MM.1S (cell line): Measurements from ENCODE around the gene CNOT2.

ENCODE experiments used
- DNase-seq: peaks from one replicate; pipeline ENCODE4 v3.0.0-alpha.2; 2015
- H2AFZ ChIP-seq: fragments of 300-600 bp; sonication (generic); 2 replicates; pipeline ENCODE4 v1.6.0; 2016; ENCODE audit warnings: antibody characterized with exemption, low read length
- H3F3A ChIP-seq: fragments of 300-600 bp; sonication (generic); 2 replicates; pipeline ENCODE4 v1.6.1; 2016; ENCODE audit warnings: mild to moderate bottlenecking, antibody characterized with exemption, low read length, moderate library complexity, mixed read lengths; ENCODE audit not compliant: insufficient read depth
- H3K27ac ChIP-seq: fragments of 300-600 bp; sonication (generic); 2 replicates; pipeline ENCODE4 v1.5.1; 2016; ENCODE audit warnings: mild to moderate bottlenecking, low read length
- H3K27me3 ChIP-seq: fragments of 300-600 bp; sonication (generic); replicated peaks from 2 replicates; pipeline ENCODE4 v1.6.0; 2016; ENCODE audit warnings: low read length; ENCODE audit not compliant: insufficient read depth
- H3K36me3 ChIP-seq: fragments of 300-600 bp; sonication (generic); replicated peaks from 2 replicates; pipeline ENCODE4 v1.6.1; 2016; ENCODE audit warnings: mild to moderate bottlenecking, low read length, mixed read lengths; ENCODE audit not compliant: insufficient read depth
- H3K4me1 ChIP-seq: fragments of 300-600 bp; sonication (generic); 2 replicates; pipeline ENCODE4 v1.6.1; 2016; ENCODE audit warnings: low read length, mixed read lengths
- H3K4me2 ChIP-seq: fragments of 300-600 bp; sonication (generic); 2 replicates; pipeline ENCODE4 v1.6.0; 2016; ENCODE audit warnings: low read depth, low read length
- H3K4me3 ChIP-seq: fragments of 300-600 bp; sonication (generic); 2 replicates; pipeline ENCODE4 v1.5.1; 2016; ENCODE audit warnings: low read length, mixed read lengths
- H3K79me2 ChIP-seq: fragments of 300-600 bp; sonication (generic); 2 replicates; pipeline ENCODE4 v1.6.1; 2016; ENCODE audit warnings: mixed run types, low read length, mixed read lengths
- H3K9ac ChIP-seq: fragments of 300-600 bp; sonication (generic); 2 replicates; pipeline ENCODE4 v1.6.1; 2016; ENCODE audit warnings: low read length, mixed read lengths
- H3K9me2 ChIP-seq: fragments of 300-600 bp; sonication (generic); replicated peaks from 2 replicates; pipeline ENCODE4 v1.6.1; 2016; ENCODE audit warnings: mild to moderate bottlenecking, low read length, mixed read lengths; ENCODE audit not compliant: insufficient read depth
- H3K9me3 ChIP-seq: fragments of 300-600 bp; sonication (generic); replicated peaks from 2 replicates; pipeline ENCODE4 v1.6.1; 2016; ENCODE audit warnings: mild to moderate bottlenecking, low read length, mixed read lengths; ENCODE audit not compliant: insufficient read depth
- H4K20me1 ChIP-seq: fragments of 300-600 bp; sonication (generic); 2 replicates; pipeline ENCODE4 v1.6.1; 2016; ENCODE audit warnings: mild to moderate bottlenecking, low read length, moderate library complexity, mixed read lengths; ENCODE audit not compliant: insufficient read depth
- CTCF ChIP-seq: fragments of 300-600 bp; sonication (generic); IDR thresholded peaks from 2 replicates; pipeline ENCODE4 v1.5.1; 2016; ENCODE audit warnings: antibody characterized with exemption, low read length, mixed read lengths
- EZH2 ChIP-seq: fragments of 300-600 bp; sonication (generic); optimal IDR thresholded peaks from 2 replicates; pipeline ENCODE3; 2017; ENCODE audit warnings: low read depth, mild to moderate bottlenecking, antibody characterized with exemption, low read length, mixed read lengths
- EZH2phosphoT487 ChIP-seq: fragments of 300-600 bp; sonication (generic); IDR thresholded peaks from 2 replicates; pipeline ENCODE4 v1.6.1; 2018; ENCODE audit warnings: antibody characterized with exemption, low read length

The CNOT2 gene

GRCh38 chr12:70242695-70243509 is at the start of gene CNOT2:
Gene CNOT2 (plus strand): TSS chr12:70243433. CDS start chr12:70278227, 34,794 bp downstream.
- H3K4me2 ChIP-seq: peak within 1 kb of the TSS; percentile 83
- peaks cover 37% of the 10 kb centered on the region for H3K4me1 ChIP-seq
- peaks cover 7% of the 10 kb centered on the region for H3K36me3 ChIP-seq
- no peaks in the 10 kb centered on the region for H3K27me3 ChIP-seq
- TF ChIP-seq EZH2 (no peak), EZH2phosphoT487 (no peak), CTCF (no peak)
- H2AFZ ChIP-seq: peak within 1 kb of the TSS; percentile 96
- H4K20me1 ChIP-seq: peaks cover 5% of the 10 kb centered on the region
- H3K9ac ChIP-seq: peak within 1 kb of the TSS; percentile 95
- no peaks in the 10 kb centered on the region for H3K9me3 ChIP-seq
- no peaks in the 10 kb centered on the region for H3K9me2 ChIP-seq
- H3K4me3 ChIP-seq: peak within 1 kb of the TSS; percentile 98
- peak within 1 kb of the TSS; percentile 95 for H3K27ac ChIP-seq
- H3F3A ChIP-seq: peaks cover 15% of the 10 kb centered on the region
- peak; percentile 86 for DNase-seq
- H3K79me2 ChIP-seq: peaks cover 80% of the 10 kb centered on the region

GRCh38 chr12:70194076-70194475 is 49.2 kb upstream of the CNOT2 start:
- TF ChIP-seq EZH2phosphoT487 (no peak), CTCF (no peak)
- no peak overlapping the region for H3K4me2 ChIP-seq
- no peak overlapping the region for H3K9ac ChIP-seq
- no peaks in the 10 kb centered on the region for H3K9me3 ChIP-seq
- H3K4me3 ChIP-seq: no peak overlapping the region
- no peaks in the 10 kb centered on the region for H3K4me1 ChIP-seq
- H3K27me3 ChIP-seq: no peaks in the 10 kb centered on the region
- no peaks in the 10 kb centered on the region for H3K36me3 ChIP-seq
- H3K79me2 ChIP-seq: no peaks in the 10 kb centered on the region
- H3F3A ChIP-seq: no peaks in the 10 kb centered on the region
- no peaks in the 10 kb centered on the region for H3K9me2 ChIP-seq
- H4K20me1 ChIP-seq: no peaks in the 10 kb centered on the region
- no peak overlapping the region for H3K27ac ChIP-seq
- DNase-seq: no peak
- no peak overlapping the region for H2AFZ ChIP-seq

GRCh38 chr12:70196811-70197281 is 46.4 kb upstream of the CNOT2 start:
- TF ChIP-seq CTCF (no peak), EZH2phosphoT487 (no peak), EZH2 (no peak)
- Histone ChIP-seq H3K9ac (no peak overlapping the region), H3K4me1 (no peaks in the 10 kb centered on the region), H3K9me3 (no peaks in the 10 kb centered on the region), H3K4me2 (no peak overlapping the region), H3K79me2 (no peaks in the 10 kb centered on the region), H3K9me2 (no peaks in the 10 kb centered on the region), H3K4me3 (no peak overlapping the region), H3K27ac (no peak overlapping the region), H3K36me3 (no peaks in the 10 kb centered on the region), H2AFZ (no peak overlapping the region), H3K27me3 (no peaks in the 10 kb centered on the region), H4K20me1 (no peaks in the 10 kb centered on the region), H3F3A (no peaks in the 10 kb centered on the region)
- no peak for DNase-seq
